ENCODE measurements around the gene BHLHE23. TPM values are rescaled to one million over a fixed set of nuclear protein-coding genes. Genes with fewer than 3 reads are reported as not detected.
A peak's percentile ranks its signal among the peaks of the same experiment; 100 is the strongest.

BHLHE23 gene
- total and polyA plus RNA-seq, 5 donors from 2014 or later: not detected

- Histone ChIP-seq H3K9me3 (ENCODE audit: control insufficient read depth in 2 of 2, low read length in 2 of 2) (no peaks in the 10 kb centered on the region), H3K4me3 (ENCODE audit: low read depth, low read length) (no peak overlapping the region), H3K36me3 (ENCODE audit: control insufficient read depth, insufficient read depth, low read length) (no peaks in the 10 kb centered on the region), H3K27me3 (ENCODE audit: control insufficient read depth, insufficient read depth, low read length) (peaks cover under 1% of the 10 kb centered on the region), H3K27ac (ENCODE audit: insufficient read depth, low read length, poor library complexity, severe bottlenecking) (no peak overlapping the region), H3K4me1 (ENCODE audit: control insufficient read depth, insufficient read depth, low read length, poor library complexity, severe bottlenecking) (peaks cover 13% of the 10 kb centered on the region)
- no peak for ATAC-seq (ENCODE audit: low read depth in 2 of 2)
- peaks cover 22% of the 10 kb centered on the region for H3K27me3 Mint-ChIP-seq
- no peaks in the 10 kb centered on the region for H3K36me3 Mint-ChIP-seq
- peak overlapping the region in 1 of 4 donors; percentile 38 for H3K4me3 Mint-ChIP-seq
- no peak overlapping the region for H3K27ac Mint-ChIP-seq
- peaks cover 10 to 23% (median 16%) of the 10 kb centered on the region in 4 donors for H3K4me1 Mint-ChIP-seq
- no peaks in the 10 kb centered on the region for H3K9me3 Mint-ChIP-seq
- no peak for DNase-seq
Observed at GRCh38 chr20:62969179-62969760, 37.5 kb downstream of the BHLHE23 start.

GRCh38 chr20:62968378-62969178 is 38.2 kb downstream of the BHLHE23 start:
- no peak for ATAC-seq (ENCODE audit: low read depth in 2 of 2)
- Histone ChIP-seq H3K4me3 (ENCODE audit: low read depth, low read length) (no peak overlapping the region), H3K27ac (ENCODE audit: insufficient read depth, low read length, poor library complexity, severe bottlenecking) (no peak overlapping the region), H3K36me3 (ENCODE audit: control insufficient read depth, insufficient read depth, low read length) (no peaks in the 10 kb centered on the region), H3K4me1 (ENCODE audit: control insufficient read depth, insufficient read depth, low read length, poor library complexity, severe bottlenecking) (peaks cover 13% of the 10 kb centered on the region), H3K9me3 (ENCODE audit: control insufficient read depth in 2 of 2, low read length in 2 of 2) (no peaks in the 10 kb centered on the region), H3K27me3 (ENCODE audit: control insufficient read depth, insufficient read depth, low read length) (no peaks in the 10 kb centered on the region)
- H3K4me1 Mint-ChIP-seq: peaks cover 10 to 20% (median 14%) of the 10 kb centered on the region in 4 donors
- no peaks in the 10 kb centered on the region for H3K36me3 Mint-ChIP-seq
- no peak overlapping the region for H3K4me3 Mint-ChIP-seq
- no peaks in the 10 kb centered on the region for H3K9me3 Mint-ChIP-seq
- DNase-seq: no peak
- no peak overlapping the region for H3K27ac Mint-ChIP-seq
- H3K27me3 Mint-ChIP-seq: peaks cover 17% of the 10 kb centered on the region

GRCh38 chr20:62967628-62968351 is 39.0 kb downstream of the BHLHE23 start:
- Mint-ChIP-seq H3K4me1 (peaks cover 10 to 16% (median 13%) of the 10 kb centered on the region in 4 donors), H3K27me3 (peaks cover 11% of the 10 kb centered on the region), H3K4me3 (no peak overlapping the region), H3K9me3 (no peaks in the 10 kb centered on the region), H3K27ac (no peak overlapping the region), H3K36me3 (no peaks in the 10 kb centered on the region)
- H3K36me3 ChIP-seq (ENCODE audit: control insufficient read depth, insufficient read depth, low read length): no peaks in the 10 kb centered on the region
- DNase-seq (no peak), ATAC-seq (ENCODE audit: low read depth in 2 of 2) (no peak)
- peaks cover 7% of the 10 kb centered on the region for H3K4me1 ChIP-seq (ENCODE audit: control insufficient read depth, insufficient read depth, low read length, poor library complexity, severe bottlenecking)
- H3K4me3 ChIP-seq (ENCODE audit: low read depth, low read length): no peak overlapping the region
- no peaks in the 10 kb centered on the region for H3K27me3 ChIP-seq (ENCODE audit: control insufficient read depth, insufficient read depth, low read length)
- no peaks in the 10 kb centered on the region for H3K9me3 ChIP-seq (ENCODE audit: control insufficient read depth in 2 of 2, low read length in 2 of 2)
- H3K27ac ChIP-seq (ENCODE audit: insufficient read depth, low read length, poor library complexity, severe bottlenecking): no peak overlapping the region

GRCh38 chr20:62967149-62967501 is 39.6 kb downstream of the BHLHE23 start:
- H3K4me3 Mint-ChIP-seq: no peak overlapping the region
- H3K36me3 Mint-ChIP-seq: no peaks in the 10 kb centered on the region
- H3K27me3 Mint-ChIP-seq: peaks cover 5% of the 10 kb centered on the region
- Histone ChIP-seq H3K9me3 (ENCODE audit: control insufficient read depth in 2 of 2, low read length in 2 of 2) (no peaks in the 10 kb centered on the region), H3K36me3 (ENCODE audit: control insufficient read depth, insufficient read depth, low read length) (no peaks in the 10 kb centered on the region), H3K4me3 (ENCODE audit: low read depth, low read length) (no peak overlapping the region), H3K4me1 (ENCODE audit: control insufficient read depth, insufficient read depth, low read length, poor library complexity, severe bottlenecking) (peaks cover under 1% of the 10 kb centered on the region), H3K27me3 (ENCODE audit: control insufficient read depth, insufficient read depth, low read length) (no peaks in the 10 kb centered on the region), H3K27ac (ENCODE audit: insufficient read depth, low read length, poor library complexity, severe bottlenecking) (no peak overlapping the region)
- H3K9me3 Mint-ChIP-seq: no peaks in the 10 kb centered on the region
- DNase-seq (no peak), ATAC-seq (ENCODE audit: low read depth in 2 of 2) (no peak)
- peaks cover 9 to 10% (median 9%) of the 10 kb centered on the region in 4 donors for H3K4me1 Mint-ChIP-seq
- no peak overlapping the region for H3K27ac Mint-ChIP-seq

- no peak for DNase-seq
- no peaks in the 10 kb centered on the region for H3K36me3 Mint-ChIP-seq
- H3K9me3 Mint-ChIP-seq: no peaks in the 10 kb centered on the region
- Histone ChIP-seq H3K9me3 (ENCODE audit: control insufficient read depth in 2 of 2, low read length in 2 of 2) (no peaks in the 10 kb centered on the region), H3K4me1 (ENCODE audit: control insufficient read depth, insufficient read depth, low read length, poor library complexity, severe bottlenecking) (no peaks in the 10 kb centered on the region), H3K4me3 (ENCODE audit: low read depth, low read length) (no peak overlapping the region), H3K36me3 (ENCODE audit: control insufficient read depth, insufficient read depth, low read length) (no peaks in the 10 kb centered on the region), H3K27ac (ENCODE audit: insufficient read depth, low read length, poor library complexity, severe bottlenecking) (no peak overlapping the region), H3K27me3 (ENCODE audit: control insufficient read depth, insufficient read depth, low read length) (no peaks in the 10 kb centered on the region)
- no peak overlapping the region for H3K4me3 Mint-ChIP-seq
- peaks cover 4% of the 10 kb centered on the region for H3K27me3 Mint-ChIP-seq
- no peak for ATAC-seq (ENCODE audit: low read depth in 2 of 2)
- H3K27ac Mint-ChIP-seq: no peak overlapping the region
- H3K4me1 Mint-ChIP-seq: peaks cover 2 to 4% (median 3%) of the 10 kb centered on the region in 4 donors
Observed at GRCh38 chr20:62966212-62967148, 40.3 kb downstream of the BHLHE23 start.

- Histone ChIP-seq H3K27ac (ENCODE audit: insufficient read depth, low read length, poor library complexity, severe bottlenecking) (no peak overlapping the region), H3K9me3 (ENCODE audit: control insufficient read depth in 2 of 2, low read length in 2 of 2) (no peaks in the 10 kb centered on the region), H3K36me3 (ENCODE audit: control insufficient read depth, insufficient read depth, low read length) (no peaks in the 10 kb centered on the region), H3K4me3 (ENCODE audit: low read depth, low read length) (no peak overlapping the region), H3K27me3 (ENCODE audit: control insufficient read depth, insufficient read depth, low read length) (no peaks in the 10 kb centered on the region), H3K4me1 (ENCODE audit: control insufficient read depth, insufficient read depth, low read length, poor library complexity, severe bottlenecking) (no peaks in the 10 kb centered on the region)
- DNase-seq (no peak), ATAC-seq (ENCODE audit: low read depth in 2 of 2) (no peak)
- no peaks in the 10 kb centered on the region for H3K9me3 Mint-ChIP-seq
- no peaks in the 10 kb centered on the region for H3K4me1 Mint-ChIP-seq
- H3K4me3 Mint-ChIP-seq: no peak overlapping the region
- no peak overlapping the region for H3K27ac Mint-ChIP-seq
- peaks cover 4% of the 10 kb centered on the region for H3K27me3 Mint-ChIP-seq
- no peaks in the 10 kb centered on the region for H3K36me3 Mint-ChIP-seq
Observed at GRCh38 chr20:62965363-62965771, 41.4 kb downstream of the BHLHE23 start.

GRCh38 chr20:62964700-62965099 is 42.1 kb downstream of the BHLHE23 start:
- no peaks in the 10 kb centered on the region for H3K4me1 ChIP-seq (ENCODE audit: control insufficient read depth, insufficient read depth, low read length, poor library complexity, severe bottlenecking)
- Mint-ChIP-seq H3K36me3 (no peaks in the 10 kb centered on the region), H3K4me1 (peaks cover 0 to 4% (median 0%) of the 10 kb centered on the region in 4 donors), H3K4me3 (no peak overlapping the region), H3K27ac (no peak overlapping the region), H3K27me3 (no peaks in the 10 kb centered on the region), H3K9me3 (no peaks in the 10 kb centered on the region)
- H3K4me3 ChIP-seq (ENCODE audit: low read depth, low read length): no peak overlapping the region
- H3K27ac ChIP-seq (ENCODE audit: insufficient read depth, low read length, poor library complexity, severe bottlenecking): no peak overlapping the region
- no peaks in the 10 kb centered on the region for H3K36me3 ChIP-seq (ENCODE audit: control insufficient read depth, insufficient read depth, low read length)
- no peaks in the 10 kb centered on the region for H3K27me3 ChIP-seq (ENCODE audit: control insufficient read depth, insufficient read depth, low read length)
- ATAC-seq (ENCODE audit: low read depth in 2 of 2) (no peak), DNase-seq (no peak)
- no peaks in the 10 kb centered on the region for H3K9me3 ChIP-seq (ENCODE audit: control insufficient read depth in 2 of 2, low read length in 2 of 2)
